HepG2 (cell line): ENCODE data around the gene EXOSC7. TPM values are rescaled to one million over a fixed set of nuclear protein-coding genes. Genes with fewer than 3 reads are reported as not detected.

Source experiments
- ATAC-seq: fragments of 200-7000 bp; cut with Tn5 transposase; 3 replicates; pipeline ENCODE4 v1.9.1; 2020; ENCODE audit warnings: mild to moderate bottlenecking, moderate library complexity
- BruUV-seq: library from RNA; stranded (reverse); fragments of 400-500 nt; replicated peaks from 2 replicates; lab custom pipeline; 2021; lab: Mats Ljungman, UMichigan
- CTCF ChIA-PET: fragments of 300-600 bp; formaldehyde crosslinking; extraction: SDS; loops from one replicate; lab custom pipeline; 2021; ENCODE audit warnings: low total read pairs, inconsistent platforms, low intra/inter-chr PET ratio; lab: Yijun Ruan, JAX
- POLR2A ChIA-PET: fragments of 350-600 bp; sonication (Branson Sonifier 250); formaldehyde crosslinking; loops from one replicate; lab custom pipeline; 2020; ENCODE audit warnings: antibody characterized with exemption, inconsistent platforms; lab: Yijun Ruan, JAX
- DNase-seq: peaks from one replicate; pipeline ENCODE4 v3.0.0-alpha.2; 2015; ENCODE audit warnings: low spot score
- FAIRE-seq: peaks from 3 replicates; lab custom pipeline; 2011; peaks lifted over from hg19 to GRCh38; lab: Jason Lieb, UNC
- H2AFZ ChIP-seq: one replicate; pipeline ENCODE4 v1.6.1; 2011; ENCODE audit warnings: low read length, inconsistent platforms
- H3K27ac ChIP-seq: fragments of 300-600 bp; 3 replicates; pipeline ENCODE4 v1.8.0; 2011; ENCODE audit warnings: mixed run types, mild to moderate bottlenecking, mixed read lengths, low read length, inconsistent platforms; ENCODE audit not compliant: insufficient read depth; ENCODE audit errors: extremely low read length
- H3K27me3 ChIP-seq, 2 experiments: fragments of 200-600 bp in 1 of 2; 2 replicates in 1 of 2; 3 replicates in 1 of 2; pipeline versions ENCODE4 v1.6.0 to v1.8.0; 2011; ENCODE audit warnings: low read length in 2 of 2, mild to moderate bottlenecking in 2 of 2, moderate library complexity in 2 of 2, inconsistent platforms in 1 of 2; ENCODE audit not compliant: insufficient read depth in 2 of 2, control insufficient read depth in 1 of 2
- H3K36me3 ChIP-seq, 2 experiments: fragments of 200-600 bp in 1 of 2; replicated peaks in 1 of 2; 2 replicates in 1 of 2; 3 replicates in 1 of 2; pipeline versions ENCODE4 v1.5.1 to v1.8.0; 2011; ENCODE audit warnings: low read length in 2 of 2, inconsistent platforms in 1 of 2; ENCODE audit not compliant: insufficient read depth in 2 of 2, control insufficient read depth in 1 of 2
- H3K4me1 ChIP-seq: 2 replicates; pipeline ENCODE4 v1.5.1; 2012; ENCODE audit warnings: low read length, inconsistent platforms; ENCODE audit not compliant: insufficient read depth
- H3K4me2 ChIP-seq: 2 replicates; pipeline ENCODE4 v1.6.0; 2011; ENCODE audit warnings: low read depth, low read length, inconsistent platforms
- H3K4me3 ChIP-seq, 3 experiments: fragments of 200-600 bp in 1 of 3; sonication (generic), shearing (Covaris generic) in 1 of 3; replicated peaks in 1 of 3; 2 replicates each; pipeline ENCODE4 v1.5.1; 2011 to 2016; ENCODE audit warnings: low read length in 3 of 3, inconsistent platforms in 2 of 3, low read depth in 2 of 3, mild to moderate bottlenecking in 2 of 3, control low read depth in 1 of 3, mixed read lengths in 1 of 3; ENCODE audit not compliant: insufficient read depth in 1 of 3
- H3K79me2 ChIP-seq: one replicate; pipeline ENCODE4 v1.6.1; 2011; ENCODE audit warnings: low read length, inconsistent platforms; ENCODE audit not compliant: insufficient read depth
- H3K9ac ChIP-seq: 2 replicates; pipeline ENCODE4 v1.6.0; 2011; ENCODE audit warnings: mild to moderate bottlenecking, low read depth, low read length, inconsistent platforms; ENCODE audit not compliant: insufficient read depth
- H3K9me3 ChIP-seq: 2 replicates; pipeline ENCODE4 v1.5.1; 2012; ENCODE audit warnings: mild to moderate bottlenecking, low read length
- H4K20me1 ChIP-seq: 2 replicates; pipeline ENCODE4 v1.6.0; 2011; ENCODE audit warnings: inconsistent platforms, mild to moderate bottlenecking, low read length, moderate library complexity; ENCODE audit not compliant: insufficient read depth
- ATF4 ChIP-seq, 2 experiments: fragments of 450-650 bp in 1 of 2; sonication (generic) in 1 of 2; formaldehyde crosslinking; IDR thresholded peaks; 2 replicates each; pipeline versions ENCODE4 v1.5.0 to v1.8.0; 2020 to 2022; ENCODE audit warnings: mild to moderate bottlenecking in 1 of 2, missing genetic modification reagents in 1 of 2
- CENPT ChIP-seq: sonication (generic); formaldehyde crosslinking; IDR thresholded peaks from 2 replicates; pipeline ENCODE4 v1.8.0; 2022; ENCODE audit warnings: low read depth, mild to moderate bottlenecking, moderate library complexity, missing genetic modification reagents
- FOXP1 ChIP-seq, 2 experiments: fragments of 450-650 bp in 1 of 2; IDR thresholded peaks; 2 replicates each; pipeline ENCODE4 v1.6.1; 2017 to 2018; ENCODE audit warnings: antibody characterized with exemption in 1 of 2
- ZFP36L2 ChIP-seq: sonication (generic); formaldehyde crosslinking; IDR thresholded peaks from 2 replicates; pipeline ENCODE4 v1.4.0; 2020; ENCODE audit warnings: missing genetic modification reagents
- ZNF773 ChIP-seq: sonication (generic); formaldehyde crosslinking; IDR thresholded peaks from 2 replicates; pipeline ENCODE4 v1.4.0; 2020; ENCODE audit warnings: missing genetic modification reagents, borderline replicate concordance
- WGBS: methylation state at CpG from one replicate; pipeline ENCODE4 v1.1.6; 2017; ENCODE audit warnings: low lambda C conversion rate; 5-methylcytosine and 5-hydroxymethylcytosine counted together
- in situ Hi-C: cut with HindIII; loops from 2 replicates; pipeline ENCODE4 v1.10.0; 2017; ENCODE audit warnings: low pct_unique_long_range_greater_than_20kb; ENCODE audit not compliant: extremely low pct_ligation_motif_present
- intact Hi-C: fragments of 100-400 bp; cut with micrococcal nuclease; formaldehyde crosslinking; loops from one replicate; pipeline ENCODE4 v1.10.0; 2022; ENCODE audit not compliant: unreplicated experiment
- polyA plus RNA-seq, 8 experiments: library from polyadenylated mRNA; depleted of rRNA in 3 of 8; stranded (reverse) in 7 of 8; unstranded in 1 of 8; fragments of >200 nt; fragmentation: Illumina TruSeq in 4 of 8; extraction: Trizol in 4 of 8; gene quantifications; 2 replicates each; pipeline versions ENCODE4 v1.2.1 to v1.2.3, GENCODE V29; 2011 to 2016; ENCODE audit warnings: low read depth in 4 of 8, missing spikeins in 1 of 8, mixed read lengths in 1 of 8; ENCODE audit not compliant: insufficient read depth in 1 of 8
- total RNA-seq, 5 experiments: library from RNA; depleted of rRNA; stranded (reverse); fragments of >200 nt; fragmentation: Illumina TruSeq; extraction: Trizol; gene quantifications; 2 replicates each; pipeline ENCODE4 v1.2.3, GENCODE V29; 2016; ENCODE audit warnings: low read depth in 1 of 5
- TF ChIP-seq, protein P1 (sequence below): sonication (generic); formaldehyde crosslinking; IDR thresholded peaks from 2 replicates; pipeline ENCODE4 v1.8.0; 2022; ENCODE audit warnings: missing genetic modification reagents, mild to moderate bottlenecking, inconsistent platforms, borderline replicate concordance
- TF ChIP-seq, protein P2 (sequence below): sonication (generic); formaldehyde crosslinking; IDR thresholded peaks from 2 replicates; pipeline ENCODE4 v1.4.0; 2020; ENCODE audit warnings: mild to moderate bottlenecking, missing genetic modification reagents

The EXOSC7 gene
- total and polyA plus RNA-seq, 2 of the 13 experiments (the other 11 are each of a cell fraction or from before 2014, with no cell fraction given) = 68.3 to 74.7 TPM

DNA sequence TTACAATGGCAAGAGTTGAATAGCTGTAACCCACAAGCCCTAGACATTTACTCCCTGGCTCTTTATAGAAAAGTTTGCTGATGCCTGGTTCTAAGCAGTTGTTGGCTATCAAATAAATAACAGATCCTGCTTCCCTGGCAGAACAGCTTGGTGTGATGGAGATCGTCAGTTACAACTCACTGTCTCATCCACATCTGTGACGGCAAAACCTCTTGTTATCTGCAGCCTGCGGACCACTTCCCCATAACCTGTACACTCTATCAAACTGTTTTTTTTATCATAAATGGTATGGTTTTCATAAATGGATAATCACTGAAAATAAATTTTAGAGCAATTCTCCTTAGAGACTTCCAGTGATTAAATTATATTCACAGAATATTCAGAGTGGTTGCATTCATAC is 14.2 kb upstream of the EXOSC7 start:
- FAIRE-seq = no peak
- Histone ChIP-seq H3K9me3 (no peaks in the 10 kb centered on the region), H3K27me3 (no peaks in the 10 kb centered on the region), H3K4me2 (no peak overlapping the region), H3K27ac (no peak overlapping the region), H3K79me2 (peaks cover 26% of the 10 kb centered on the region), H3K4me1 (no peaks in the 10 kb centered on the region), H4K20me1 (no peaks in the 10 kb centered on the region), H3K36me3 (peaks cover 11 to 14% of the 10 kb centered on the region in 2 experiments; a peak in 4 of 5 replicates), H3K4me3 (no peak overlapping the region), H2AFZ (no peak overlapping the region), H3K9ac (no peak overlapping the region)
- whole genome bisulfite sequencing = 98% methylated on average over 3 of the region's 3 CpGs
- in situ Hi-C loops = no loop called here
- DNase-seq = no peak
- no peak for ATAC-seq
- ChIA-PET POLR2A (no interaction called here), CTCF (no interaction called here)
- no peak for TF ChIP-seq ZFP36L2 (CRISPR knock-in tag)
- no peak for TF ChIP-seq ATF4 (CRISPR knock-in tag; IDR thresholded peaks at IDR 0.05)
- TF ChIP-seq, protein P1, sequence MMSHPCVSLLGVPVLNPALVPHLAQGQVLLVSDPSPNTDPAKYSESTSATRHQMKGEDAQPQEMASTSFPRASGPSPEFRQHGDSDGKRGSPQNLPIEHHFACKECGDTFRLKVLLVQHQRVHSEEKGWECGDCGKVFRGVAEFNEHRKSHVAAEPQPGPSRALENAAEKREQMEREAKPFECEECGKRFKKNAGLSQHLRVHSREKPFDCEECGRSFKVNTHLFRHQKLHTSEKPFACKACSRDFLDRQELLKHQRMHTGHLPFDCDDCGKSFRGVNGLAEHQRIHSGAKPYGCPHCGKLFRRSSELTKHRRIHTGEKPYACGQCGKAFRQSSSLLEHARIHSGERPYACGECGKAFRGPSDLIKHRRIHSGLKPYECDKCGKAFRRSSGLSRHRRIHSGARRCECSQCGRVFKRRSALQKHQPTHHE (CRISPR knock-in tag) = no peak
- TF ChIP-seq FOXP1 (IDR thresholded peaks at IDR 0.05) = no peak
- TF ChIP-seq FOXP1 (CRISPR knock-in tag; IDR thresholded peaks at IDR 0.05) = no peak
- no peak for TF ChIP-seq ZNF773
- TF ChIP-seq, protein P2, sequence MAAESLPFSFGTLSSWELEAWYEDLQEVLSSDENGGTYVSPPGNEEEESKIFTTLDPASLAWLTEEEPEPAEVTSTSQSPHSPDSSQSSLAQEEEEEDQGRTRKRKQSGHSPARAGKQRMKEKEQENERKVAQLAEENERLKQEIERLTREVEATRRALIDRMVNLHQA (CRISPR knock-in tag) = no peak
- TF ChIP-seq CENPT (CRISPR knock-in tag) = no peak
- BruUV-seq = no TSS peak
- intact Hi-C loops = no loop called here
